ENCODE results near the gene OR4N5.

Gene OR4N5

GRCh38 chr14:20194101-20194500 is 55.5 kb downstream of the OR4N5 start:
- DNase-seq (ENCODE audit: low read depth in 1 of 2, low spot score in 1 of 2), result no peak
